ENCODE data around the gene MYLK4. TPM values are rescaled to one million over a fixed set of nuclear protein-coding genes. Genes with fewer than 3 reads are reported as not detected.

MYLK4 gene
- polyA plus RNA-seq, 1 donor from 2014 or later = 1.3 TPM

DNA sequence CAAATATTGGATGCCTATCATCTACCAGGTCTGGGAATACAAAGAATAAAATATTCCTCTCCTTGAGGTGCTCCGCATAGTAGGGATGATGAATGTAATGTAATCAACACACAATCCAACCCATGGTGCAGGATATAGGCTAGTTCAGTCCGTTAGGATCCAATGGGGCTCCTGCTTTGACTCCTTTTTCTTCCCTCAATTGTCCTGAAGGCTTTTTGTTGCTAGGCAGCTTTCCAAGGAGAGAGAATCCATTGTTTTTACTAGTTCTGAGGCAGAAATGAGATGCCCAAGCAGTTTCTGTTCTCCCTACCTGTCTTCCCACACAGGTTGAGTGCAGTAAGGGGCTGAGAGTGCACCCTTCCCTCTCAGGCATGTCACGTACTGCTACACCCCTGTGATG lies 26.5 kb upstream of the MYLK4 start:
- Histone ChIP-seq H3K27ac (ENCODE audit: low read length) (no peak overlapping the region), H3K9me2 (ENCODE audit: insufficient read depth, low read length) (no peaks in the 10 kb centered on the region), H3K4me3 (ENCODE audit: low read length) (no peak overlapping the region), H3K27me3 (ENCODE audit: insufficient read depth, low read depth, low read length) (no peaks in the 10 kb centered on the region), H2AFZ (ENCODE audit: low read depth, low read length) (no peak overlapping the region), H3K9me3 (ENCODE audit: low read length) (no peaks in the 10 kb centered on the region), H3K79me2 (replicated peaks; ENCODE audit: insufficient read depth, low read length) (peaks cover 31% of the 10 kb centered on the region), H4K20me1 (ENCODE audit: insufficient read depth) (no peaks in the 10 kb centered on the region), H3K4me2 (ENCODE audit: low read length) (no peak overlapping the region), H3F3A (ENCODE audit: insufficient read depth, low read length, poor library complexity, severe bottlenecking) (no peaks in the 10 kb centered on the region), H3K9ac (ENCODE audit: low read length) (no peak overlapping the region), H3K36me3 (ENCODE audit: insufficient read depth, low read length) (no peaks in the 10 kb centered on the region)
- TF ChIP-seq, protein P1, sequence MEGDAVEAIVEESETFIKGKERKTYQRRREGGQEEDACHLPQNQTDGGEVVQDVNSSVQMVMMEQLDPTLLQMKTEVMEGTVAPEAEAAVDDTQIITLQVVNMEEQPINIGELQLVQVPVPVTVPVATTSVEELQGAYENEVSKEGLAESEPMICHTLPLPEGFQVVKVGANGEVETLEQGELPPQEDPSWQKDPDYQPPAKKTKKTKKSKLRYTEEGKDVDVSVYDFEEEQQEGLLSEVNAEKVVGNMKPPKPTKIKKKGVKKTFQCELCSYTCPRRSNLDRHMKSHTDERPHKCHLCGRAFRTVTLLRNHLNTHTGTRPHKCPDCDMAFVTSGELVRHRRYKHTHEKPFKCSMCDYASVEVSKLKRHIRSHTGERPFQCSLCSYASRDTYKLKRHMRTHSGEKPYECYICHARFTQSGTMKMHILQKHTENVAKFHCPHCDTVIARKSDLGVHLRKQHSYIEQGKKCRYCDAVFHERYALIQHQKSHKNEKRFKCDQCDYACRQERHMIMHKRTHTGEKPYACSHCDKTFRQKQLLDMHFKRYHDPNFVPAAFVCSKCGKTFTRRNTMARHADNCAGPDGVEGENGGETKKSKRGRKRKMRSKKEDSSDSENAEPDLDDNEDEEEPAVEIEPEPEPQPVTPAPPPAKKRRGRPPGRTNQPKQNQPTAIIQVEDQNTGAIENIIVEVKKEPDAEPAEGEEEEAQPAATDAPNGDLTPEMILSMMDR (IDR thresholded peaks at IDR 0.05; ENCODE audit: poor library complexity, severe bottlenecking) = no peak
- TF ChIP-seq SMC3 (conservative IDR thresholded peaks at IDR 0.05; ENCODE audit: poor library complexity) (no peak), EP300 (conservative IDR thresholded peaks at IDR 0.05; ENCODE audit: poor library complexity, severe bottlenecking) (no peak), RAD21 (conservative IDR thresholded peaks at IDR 0.05) (no peak), MXI1 (conservative IDR thresholded peaks at IDR 0.05; ENCODE audit: poor library complexity, severe bottlenecking) (no peak), TAF1 (IDR thresholded peaks at IDR 0.05; ENCODE audit: low read depth) (no peak), EZH2 (IDR thresholded peaks at IDR 0.05; ENCODE audit: borderline replicate concordance, insufficient read depth, low read length, poor library complexity, severe bottlenecking) (no peak), POLR2AphosphoS5 (IDR thresholded peaks at IDR 0.05) (no peak)
- TF ChIP-seq, protein P2, sequence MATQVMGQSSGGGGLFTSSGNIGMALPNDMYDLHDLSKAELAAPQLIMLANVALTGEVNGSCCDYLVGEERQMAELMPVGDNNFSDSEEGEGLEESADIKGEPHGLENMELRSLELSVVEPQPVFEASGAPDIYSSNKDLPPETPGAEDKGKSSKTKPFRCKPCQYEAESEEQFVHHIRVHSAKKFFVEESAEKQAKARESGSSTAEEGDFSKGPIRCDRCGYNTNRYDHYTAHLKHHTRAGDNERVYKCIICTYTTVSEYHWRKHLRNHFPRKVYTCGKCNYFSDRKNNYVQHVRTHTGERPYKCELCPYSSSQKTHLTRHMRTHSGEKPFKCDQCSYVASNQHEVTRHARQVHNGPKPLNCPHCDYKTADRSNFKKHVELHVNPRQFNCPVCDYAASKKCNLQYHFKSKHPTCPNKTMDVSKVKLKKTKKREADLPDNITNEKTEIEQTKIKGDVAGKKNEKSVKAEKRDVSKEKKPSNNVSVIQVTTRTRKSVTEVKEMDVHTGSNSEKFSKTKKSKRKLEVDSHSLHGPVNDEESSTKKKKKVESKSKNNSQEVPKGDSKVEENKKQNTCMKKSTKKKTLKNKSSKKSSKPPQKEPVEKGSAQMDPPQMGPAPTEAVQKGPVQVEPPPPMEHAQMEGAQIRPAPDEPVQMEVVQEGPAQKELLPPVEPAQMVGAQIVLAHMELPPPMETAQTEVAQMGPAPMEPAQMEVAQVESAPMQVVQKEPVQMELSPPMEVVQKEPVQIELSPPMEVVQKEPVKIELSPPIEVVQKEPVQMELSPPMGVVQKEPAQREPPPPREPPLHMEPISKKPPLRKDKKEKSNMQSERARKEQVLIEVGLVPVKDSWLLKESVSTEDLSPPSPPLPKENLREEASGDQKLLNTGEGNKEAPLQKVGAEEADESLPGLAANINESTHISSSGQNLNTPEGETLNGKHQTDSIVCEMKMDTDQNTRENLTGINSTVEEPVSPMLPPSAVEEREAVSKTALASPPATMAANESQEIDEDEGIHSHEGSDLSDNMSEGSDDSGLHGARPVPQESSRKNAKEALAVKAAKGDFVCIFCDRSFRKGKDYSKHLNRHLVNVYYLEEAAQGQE (IDR thresholded peaks at IDR 0.05; ENCODE audit: borderline replicate concordance) = no peak

DNA sequence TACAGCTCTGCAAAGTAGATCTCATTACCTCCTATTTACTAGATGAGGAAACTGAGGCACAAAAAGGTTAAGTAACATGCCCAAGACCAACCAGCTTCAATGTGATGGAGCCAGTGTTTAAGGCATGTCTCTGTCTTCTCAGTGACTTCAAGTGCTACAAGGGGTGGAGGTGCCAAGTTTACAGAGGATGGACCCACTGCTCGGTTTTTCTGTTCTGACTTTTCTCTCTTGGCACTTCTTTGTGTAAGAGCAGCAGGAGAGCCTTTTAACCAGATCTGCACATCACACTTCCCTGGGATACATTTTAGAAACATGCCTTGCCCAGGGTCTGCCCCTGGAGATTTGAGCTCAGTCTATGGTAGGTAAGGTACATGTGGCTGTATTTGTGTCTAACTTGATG lies 24.3 kb upstream of the MYLK4 start:
- Histone ChIP-seq H2AFZ (ENCODE audit: low read depth, low read length) (no peak overlapping the region), H3K27ac (ENCODE audit: low read length) (no peak overlapping the region), H3K9ac (ENCODE audit: low read length) (no peak overlapping the region), H3F3A (ENCODE audit: insufficient read depth, low read length, poor library complexity, severe bottlenecking) (no peaks in the 10 kb centered on the region), H3K27me3 (ENCODE audit: insufficient read depth, low read depth, low read length) (no peaks in the 10 kb centered on the region), H3K4me3 (ENCODE audit: low read length) (no peak overlapping the region), H3K9me3 (ENCODE audit: low read length) (no peaks in the 10 kb centered on the region), H4K20me1 (ENCODE audit: insufficient read depth) (no peaks in the 10 kb centered on the region), H3K36me3 (ENCODE audit: insufficient read depth, low read length) (no peaks in the 10 kb centered on the region), H3K79me2 (replicated peaks; ENCODE audit: insufficient read depth, low read length) (peaks cover 53% of the 10 kb centered on the region), H3K9me2 (ENCODE audit: insufficient read depth, low read length) (no peaks in the 10 kb centered on the region), H3K4me2 (ENCODE audit: low read length) (no peak overlapping the region)
- TF ChIP-seq, protein P2 (IDR thresholded peaks at IDR 0.05; ENCODE audit: borderline replicate concordance) = no peak
